ENCODE measurements around the gene ARHGDIG. TPM values are rescaled to one million over a fixed set of nuclear protein-coding genes. Genes with fewer than 3 reads are reported as not detected.
A peak's percentile ranks its signal among the peaks of the same experiment; 100 is the strongest.
"Not testable (repeated sequence)": the region's sequence is repeated elsewhere in the genome, so short reads cannot be mapped to it uniquely, and the experiment has no call there.

The ARHGDIG gene
- total and polyA plus RNA-seq, 7 donors, result 1.6 to 5.7 (median 5.0) TPM; not detected in 1

GRCh38 chr16:255183-255582, 25.2 kb upstream of the ARHGDIG start:
- TF ChIP-seq POLR2A (IDR thresholded peaks at IDR 0.05), result no peak
- no peak for TF ChIP-seq EP300 (IDR thresholded peaks at IDR 0.05)
- TF ChIP-seq POLR2AphosphoS5 (IDR thresholded peaks at IDR 0.05), result no peak
- no peak for TF ChIP-seq CTCF (IDR thresholded peaks at IDR 0.05)
- Histone ChIP-seq H3K27me3 (no peaks in the 10 kb centered on the region), H3K36me3 (peaks cover 5 to 72% (median 32%) of the 10 kb centered on the region in 4 donors), H3K4me3 (no peak overlapping the region), H3K4me1 (no peaks in the 10 kb centered on the region), H3K9me3 (no peaks in the 10 kb centered on the region), H3K27ac (no peak overlapping the region)
- 96% methylated on average over 6 of the region's 6 CpGs for whole genome bisulfite sequencing, 2 donors
- intact Hi-C loops (cut with DNase I), result no loop called here
- DNase-seq, result no peak

GRCh38 chr16:258091-258490, 22.3 kb upstream of the ARHGDIG start:
- peaks cover 32 to 85% (median 46%) of the 10 kb centered on the region in 4 donors for H3K36me3 ChIP-seq
- H3K4me1 ChIP-seq; H3K9me3 ChIP-seq; H3K4me3 ChIP-seq; DNase-seq; H3K27me3 ChIP-seq; H3K27ac ChIP-seq; intact Hi-C loops (cut with DNase I): not testable (repeated sequence)
- WGBS, 2 donors, result 94 to 97% methylated on average over 10 to 11 of the region's 13 CpGs

- H3K27me3 ChIP-seq, result no peaks in the 10 kb centered on the region
- H3K27ac ChIP-seq, result no peak overlapping the region
- H3K4me3 ChIP-seq, result no peak overlapping the region
- H3K9me3 ChIP-seq, result no peaks in the 10 kb centered on the region
- no peaks in the 10 kb centered on the region for H3K4me1 ChIP-seq
- no peak for DNase-seq
- intact Hi-C loops (cut with DNase I), result no loop called here
- H3K36me3 ChIP-seq, result peaks cover 40 to 85% (median 49%) of the 10 kb centered on the region in 4 donors
- TF ChIP-seq CTCF (IDR thresholded peaks at IDR 0.05), result peak in 1 of 4 experiments; percentile 3
- TF ChIP-seq POLR2A (IDR thresholded peaks at IDR 0.05), result no peak
- 86 to 88% methylated on average over 10 of the region's 10 CpGs for whole genome bisulfite sequencing, 2 donors
These were observed 21.2 kb upstream of the ARHGDIG start for GRCh38 chr16:259226-259625.

GRCh38 chr16:259814-260253, 20.6 kb upstream of the ARHGDIG start:
- Histone ChIP-seq H3K4me3 (no peak overlapping the region), H3K4me1 (no peaks in the 10 kb centered on the region), H3K27me3 (no peaks in the 10 kb centered on the region), H3K9me3 (no peaks in the 10 kb centered on the region), H3K27ac (no peak overlapping the region), H3K36me3 (peaks cover 40 to 85% (median 49%) of the 10 kb centered on the region in 4 donors)
- TF ChIP-seq POLR2A (IDR thresholded peaks at IDR 0.05) (no peak), EP300 (IDR thresholded peaks at IDR 0.05) (no peak), POLR2AphosphoS5 (IDR thresholded peaks at IDR 0.05) (no peak), CTCF (IDR thresholded peaks at IDR 0.05) (no peak)
- intact Hi-C loops (cut with DNase I), result no loop called here
- WGBS, 2 donors, result 87 to 94% methylated on average over 13 of the region's 13 CpGs
- DNase-seq, result no peak

GRCh38 chr16:260326-260725, 20.1 kb upstream of the ARHGDIG start:
- Histone ChIP-seq H3K36me3 (peaks cover 40 to 84% (median 48%) of the 10 kb centered on the region in 4 donors), H3K27me3 (no peaks in the 10 kb centered on the region), H3K27ac (no peak overlapping the region), H3K9me3 (no peaks in the 10 kb centered on the region), H3K4me3 (no peak overlapping the region), H3K4me1 (no peaks in the 10 kb centered on the region)
- WGBS, 2 donors, result 94 to 98% methylated on average over 19 of the region's 19 CpGs
- DNase-seq, result no peak
- TF ChIP-seq CTCF (IDR thresholded peaks at IDR 0.05), result no peak
- TF ChIP-seq EP300 (IDR thresholded peaks at IDR 0.05), result no peak
- no peak for TF ChIP-seq POLR2AphosphoS5 (IDR thresholded peaks at IDR 0.05)
- TF ChIP-seq POLR2A (IDR thresholded peaks at IDR 0.05), result no peak
- intact Hi-C loops (cut with DNase I), result no loop called here

All from sigmoid colon (tissue), 7 donors.